ENCODE data around the gene NGLY1. TPM values are rescaled to one million over a fixed set of nuclear protein-coding genes. Genes with fewer than 3 reads are reported as not detected.

The NGLY1 gene
- total and polyA plus RNA-seq, 2 of the 8 experiments (the other 6 are each of a cell fraction or from before 2014, with no cell fraction given), result 3.1 to 24.8 TPM

DNA sequence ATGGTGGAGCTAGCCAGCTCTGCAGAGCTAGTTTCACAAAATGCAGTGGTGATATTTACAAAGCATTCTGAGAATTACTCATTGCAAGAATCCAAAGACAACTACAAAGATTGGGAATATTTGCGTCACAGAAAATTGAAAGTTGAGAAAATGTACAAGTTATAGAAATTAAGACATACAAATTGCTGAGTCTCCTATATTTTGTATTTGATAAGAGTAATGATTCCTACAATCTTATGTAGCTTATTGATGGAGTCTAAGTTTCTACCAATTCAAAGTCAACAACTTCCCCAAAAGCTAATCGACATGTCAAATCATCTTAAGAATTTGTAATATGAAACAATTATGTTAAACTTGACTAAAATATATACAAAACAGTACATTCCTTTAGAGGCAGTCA lies 72.2 kb downstream of the NGLY1 start:
- H3K79me2 ChIP-seq (ENCODE audit: control insufficient read depth in 1 of 2, insufficient read depth in 2 of 2, low read length in 2 of 2), result no peaks in the 10 kb centered on the region
- H2BK20ac ChIP-seq (ENCODE audit: low read length), result no peak overlapping the region
- WGBS, 2 experiments (ENCODE audit: extremely low coverage in 1 of 2, insufficient coverage in 1 of 2, insufficient read length in 1 of 2, insufficient replicate concordance in 2 of 2, low coverage in 1 of 2, low lambda C conversion rate in 2 of 2, missing lambda C conversion rate in 1 of 2), result 98% methylated on average over 2 of the region's 2 CpGs; no CpG with 5 or more reads in 1 of the 2 experiments
- peaks cover 0 to 1% (median 0%) of the 10 kb centered on the region in 4 experiments; a peak in 1 of 7 replicates for H3K27me3 ChIP-seq (replicated peaks in 1 of 4; ENCODE audit: control insufficient read depth in 3 of 4, extremely low read depth in 1 of 4, insufficient read depth in 3 of 4, low read length in 3 of 4)
- H2AFZ ChIP-seq (ENCODE audit: low read length), result no peak overlapping the region
- POLR2A ChIA-PET (ENCODE audit: partially characterized antibody), result interaction anchor here (1.5 kb wide), 1 partner anchor 10 kb away, joined by 4 read pairs; no protein-coding TSS in a partner anchor
- no peak overlapping the region for H3K18ac ChIP-seq (ENCODE audit: extremely low read depth, low read length)
- no peak for TF ChIP-seq MAFK (IDR thresholded peaks at IDR 0.05; ENCODE audit: low read depth, low read length)
- no peak for TF ChIP-seq HDAC6 (IDR thresholded peaks at IDR 0.05; ENCODE audit: low read depth, low read length)
- no peak overlapping the region for H2BK5ac ChIP-seq (ENCODE audit: low read depth, low read length)
- no peak overlapping the region for H3K56ac ChIP-seq (replicated peaks; ENCODE audit: insufficient read length, low read depth, low read length)
- H2BK120ac ChIP-seq (replicated peaks; ENCODE audit: low read depth, low read length), result no peak overlapping the region
- no peak overlapping the region for H3K4me2 ChIP-seq (ENCODE audit: insufficient read depth in 1 of 2, low read depth in 2 of 2, low read length in 2 of 2)
- no peaks in the 10 kb centered on the region for H3K23me2 ChIP-seq (ENCODE audit: low read depth, low read length)
- no peak overlapping the region for H2BK15ac ChIP-seq (ENCODE audit: low read length)
- DNase-seq (ENCODE audit: low read depth in 1 of 2, low spot score in 2 of 2) (no peak), FAIRE-seq (no peak)
- H4K91ac ChIP-seq (replicated peaks; ENCODE audit: insufficient read length, low read length), result no peak overlapping the region
- H3K23ac ChIP-seq (ENCODE audit: insufficient read length), result no peak overlapping the region
- no peak overlapping the region for H3K27ac ChIP-seq (ENCODE audit: low read depth, low read length)
- H3K14ac ChIP-seq (ENCODE audit: insufficient read length), result no peak overlapping the region
- no peak overlapping the region for H4K8ac ChIP-seq (ENCODE audit: extremely low read depth, insufficient read depth, low read length)
- no peaks in the 10 kb centered on the region for H3K36me3 ChIP-seq (ENCODE audit: control insufficient read depth in 2 of 4, insufficient read depth in 4 of 4, low read length in 3 of 4)
- H3K4me3 ChIP-seq (ENCODE audit: extremely low read depth in 1 of 4, insufficient read depth in 2 of 4, low read depth in 3 of 4, low read length in 4 of 4), result no peak overlapping the region
- no peaks in the 10 kb centered on the region for H3K4me1 ChIP-seq (replicated peaks in 1 of 4; ENCODE audit: control insufficient read depth in 3 of 4, insufficient read depth in 4 of 4, low read length in 3 of 4)
- no peak overlapping the region for H2AK5ac ChIP-seq (ENCODE audit: low read depth, low read length)
- H3K9ac ChIP-seq (replicated peaks in 1 of 4; ENCODE audit: extremely low read depth in 1 of 4, low read depth in 3 of 4, low read length in 3 of 4), result no peak overlapping the region
- no peaks in the 10 kb centered on the region for H4K20me1 ChIP-seq (replicated peaks in 1 of 2; ENCODE audit: control insufficient read depth in 1 of 2, insufficient read depth in 2 of 2, low read length in 2 of 2)
- no peak overlapping the region for H3K4ac ChIP-seq (replicated peaks; ENCODE audit: insufficient read length, low read depth, low read length)
- H3K79me1 ChIP-seq (ENCODE audit: low read depth, low read length), result no peaks in the 10 kb centered on the region
- no peak overlapping the region for H2BK12ac ChIP-seq (ENCODE audit: low read depth, low read length)
- no peaks in the 10 kb centered on the region for H3K9me3 ChIP-seq (ENCODE audit: insufficient read depth in 2 of 2, low read depth in 1 of 2, low read length in 1 of 2)
- H4K5ac ChIP-seq (ENCODE audit: insufficient read length, low read depth, low read length), result no peak overlapping the region
- CTCF ChIA-PET (ENCODE audit: partially characterized antibody), result interaction anchor here (1.4 kb wide), 1 partner anchor 28 kb away, joined by 4 read pairs; no protein-coding TSS in a partner anchor
